Heart left ventricle (tissue), 16 donors: ENCODE measurements around the gene FBXL7. TPM values are rescaled to one million over a fixed set of nuclear protein-coding genes. Genes with fewer than 3 reads are reported as not detected.

Experiments
- ATAC-seq, 4 donors: fragments of 200-7000 bp; cut with Tn5 transposase; one replicate each; pipeline ENCODE4 v1.9.1; 2020 to 2022; ENCODE audit warnings: moderate library complexity in 4 of 4, mild to moderate bottlenecking in 3 of 4, moderate number of reproducible peaks in 1 of 4
- DNase-seq, 5 donors: peaks; one replicate each; pipeline ENCODE4 v3.0.0-alpha.2; 2020
- H3K27ac ChIP-seq, 12 donors: fragments of 200-600 bp; sonication (generic) in 4 of 12; one replicate each; pipeline versions ENCODE4 v1.5.0 to v1.8.0; 2016 to 2022; ENCODE audit warnings: mild to moderate bottlenecking in 2 of 12
- H3K27me3 ChIP-seq, 9 donors: fragments of 200-600 bp; sonication (generic) in 2 of 9; one replicate each; pipeline versions ENCODE4 v1.5.1 to v1.8.0; 2016 to 2022; ENCODE audit warnings: mild to moderate bottlenecking in 3 of 9
- H3K36me3 ChIP-seq, 9 donors: fragments of 200-600 bp; sonication (generic) in 2 of 9; one replicate each; pipeline versions ENCODE4 v1.5.0 to v1.8.0; 2018 to 2022; ENCODE audit warnings: mild to moderate bottlenecking in 2 of 9
- H3K4me1 ChIP-seq, 12 donors: fragments of 200-600 bp; sonication (generic) in 4 of 12; one replicate each; pipeline versions ENCODE4 v1.5.0 to v1.8.0; 2016 to 2022; ENCODE audit warnings: mild to moderate bottlenecking in 3 of 12
- H3K4me3 ChIP-seq, 12 donors: fragments of 200-600 bp; sonication (generic) in 4 of 12; one replicate each; pipeline versions ENCODE4 v1.5.0 to v1.8.0; 2017 to 2022; ENCODE audit warnings: mild to moderate bottlenecking in 9 of 12, moderate library complexity in 4 of 12
- H3K9me3 ChIP-seq, 12 donors: fragments of 200-600 bp; sonication (generic) in 4 of 12; one replicate each; pipeline versions ENCODE4 v1.5.0 to v1.8.0; 2016 to 2022; ENCODE audit warnings: mild to moderate bottlenecking in 1 of 12
- CTCF ChIP-seq, 12 donors: fragments of 200-600 bp; sonication (generic) in 4 of 12; IDR thresholded peaks; one replicate each; pipeline versions ENCODE4 v1.5.0 to v1.8.0; 2018 to 2022; ENCODE audit warnings: antibody characterized with exemption in 12 of 12, mild to moderate bottlenecking in 5 of 12
- POLR2A ChIP-seq, 2 donors: fragments of 450-650 bp; IDR thresholded peaks; one replicate each; pipeline ENCODE4 v1.6.1; 2017; ENCODE audit warnings: antibody characterized with exemption in 2 of 2, mild to moderate bottlenecking in 2 of 2, moderate library complexity in 2 of 2
- WGBS, 4 donors: extraction: QIAGEN DNeasy Blood & Tissue Kit in 2 of 4; methylation state at CpG; one replicate each; pipeline versions ENCODE4 v1.1.5 to v1.1.7; 2013 to 2018; 5-methylcytosine and 5-hydroxymethylcytosine counted together
- intact Hi-C, 10 donors: fragments of 100-400 bp; cut with DNase I; formaldehyde crosslinking; loops; one replicate each; pipeline versions ENCODE4 v1.11.1 to v1.14.2; 2022
- polyA plus RNA-seq, 2 donors: library from polyadenylated mRNA; stranded (reverse); fragments of 200-250 nt; gene quantifications; one replicate each; pipeline ENCODE4 v1.2.3, GENCODE V29; 2013
- total RNA-seq, 9 donors: library from RNA; depleted of rRNA in 2 of 9; stranded (reverse); fragments of >200 nt in 2 of 9; fragmentation: NEBNext Ultra II Directional in 3 of 9; extraction: Animal tissue kit (Norgen Biotek cat#: 25700) in 3 of 9; gene quantifications; one replicate each; pipeline versions ENCODE4 v1.1.0 to v1.2.4, GENCODE V29; 2016 to 2023
- donor health status: ischemic (EF 13 %, LVEDD 7.1; RV severe dilation, severe dysfunction).
- donor health status: healthy with polysubstance abuse.
- donor health status: DM: no; HTN: yes; CAD: no.
- donor health status: DM: no; HTN: no; CAD: no.
- donor health status: ischemic (EF 25% LVEDD 6.9; RV normal size, moderate dysfunction).
- donor health status: ischemic (EF 25% LVEDD 5.7; RV mildly dilated, moderate dysfunction).
- donor health status: healthy.
- donor health status: DM: yes; HTN: yes; CAD: no.
- donor health status: ischemic (EF 35%, LVEDD 5.7; RV mildly dilated, moderate dysfunction).
- donor health status: nonischemic (EF 11% LVEDD 7.7; RV severe dilation, severe dysfunction).
- donor health status: DM: yes; HTN: yes; CAD: no.
- donor health status: PGD.
- donor health status: ischemic (EF 29% LVEDD 5.4; RV normal size, mild dysfunction).
- donor health status: nonischemic (EF 23%, LVEDD 6.1; RV moderate dilation, normal function).

The FBXL7 gene
- total and polyA plus RNA-seq, 11 donors, result 8.7 to 27.6 (median 24.3) TPM

- H3K27ac ChIP-seq, result no peak overlapping the region
- TF ChIP-seq POLR2A (IDR thresholded peaks at IDR 0.05) (no peak), CTCF (IDR thresholded peaks at IDR 0.05) (no peak)
- intact Hi-C loops, result no loop called here
- no peaks in the 10 kb centered on the region for H3K27me3 ChIP-seq
- H3K36me3 ChIP-seq, result no peaks in the 10 kb centered on the region
- no peaks in the 10 kb centered on the region for H3K9me3 ChIP-seq
- WGBS, 4 donors, result 94 to 100% (median 97%) methylated on average over 3 of the region's 3 CpGs
- DNase-seq (no peak), ATAC-seq (no peak)
- H3K4me1 ChIP-seq, result peaks cover 0 to 3% (median 0%) of the 10 kb centered on the region in 12 donors
- no peak overlapping the region for H3K4me3 ChIP-seq
Measured at GRCh38 chr5:15768936-15769335, 269.0 kb downstream of the FBXL7 start.

DNA sequence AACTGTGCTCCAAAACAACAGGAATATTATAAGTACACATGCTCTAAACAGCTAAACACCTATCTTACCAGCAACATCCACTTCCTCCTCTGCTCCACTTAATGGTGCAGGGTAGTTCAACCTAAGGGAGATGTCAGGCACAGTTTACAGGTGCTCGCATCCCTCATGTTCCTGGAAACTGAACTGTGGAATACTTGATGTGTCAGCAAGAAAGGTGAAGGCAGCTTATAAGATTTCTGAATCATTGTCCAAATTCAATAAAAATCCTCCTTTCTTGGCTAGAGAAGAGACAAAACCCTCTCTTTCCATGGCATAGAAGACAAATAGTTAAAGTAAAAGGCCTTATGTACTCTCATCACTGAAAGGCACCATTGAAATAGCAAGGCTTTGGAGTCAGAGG, 272.2 kb downstream of the FBXL7 start:
- H3K4me1 ChIP-seq, result no peaks in the 10 kb centered on the region
- TF ChIP-seq POLR2A (IDR thresholded peaks at IDR 0.05) (no peak), CTCF (IDR thresholded peaks at IDR 0.05) (no peak)
- WGBS, 4 donors, result 94 to 100% (median 99%) methylated on average over 1 of the region's 1 CpG

GRCh38 chr5:15774632-15775031, 274.7 kb downstream of the FBXL7 start:
- Histone ChIP-seq H3K27me3 (no peaks in the 10 kb centered on the region), H3K9me3 (no peaks in the 10 kb centered on the region), H3K4me3 (no peak overlapping the region), H3K27ac (no peak overlapping the region), H3K36me3 (no peaks in the 10 kb centered on the region), H3K4me1 (no peaks in the 10 kb centered on the region)
- WGBS, 4 donors, result 71 to 77% (median 74%) methylated on average over 2 of the region's 2 CpGs
- no peak for DNase-seq
- intact Hi-C loops, result no loop called here
- ATAC-seq, result no peak
- TF ChIP-seq CTCF (IDR thresholded peaks at IDR 0.05) (no peak), POLR2A (IDR thresholded peaks at IDR 0.05) (no peak)

More for the DNA sequence above, 272.2 kb downstream of the FBXL7 start:
- no peak for ATAC-seq
- no peak overlapping the region for H3K27ac ChIP-seq
- DNase-seq, result no peak
- H3K4me3 ChIP-seq, result no peak overlapping the region
- H3K9me3 ChIP-seq, result no peaks in the 10 kb centered on the region
- intact Hi-C loops, result no loop called here
- no peaks in the 10 kb centered on the region for H3K27me3 ChIP-seq
- H3K36me3 ChIP-seq, result no peaks in the 10 kb centered on the region

DNA sequence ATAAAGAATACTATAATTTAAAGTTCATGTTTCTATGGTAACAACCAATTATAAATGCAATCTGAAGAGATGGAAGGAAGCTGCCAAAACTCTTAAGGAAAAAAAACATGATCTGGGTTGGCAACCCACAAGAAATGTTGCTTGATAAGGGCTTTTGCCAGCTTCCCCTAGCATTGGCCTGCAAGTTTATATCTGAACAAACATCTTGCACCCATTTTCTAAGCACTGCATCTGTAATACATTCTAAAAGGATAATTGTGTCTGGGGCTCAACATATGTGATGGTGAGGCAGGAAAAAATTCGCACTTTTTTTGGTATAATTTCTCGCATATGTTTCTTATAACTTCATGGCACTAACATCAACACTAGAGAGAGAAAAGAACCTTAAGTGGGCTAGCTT, 276.4 kb downstream of the FBXL7 start:
- ATAC-seq (no peak), DNase-seq (no peak)
- no peaks in the 10 kb centered on the region for H3K27me3 ChIP-seq
- H3K4me3 ChIP-seq, result no peak overlapping the region
- H3K4me1 ChIP-seq, result no peaks in the 10 kb centered on the region
- intact Hi-C loops, result no loop called here
- no peaks in the 10 kb centered on the region for H3K36me3 ChIP-seq
- no peak for TF ChIP-seq POLR2A (IDR thresholded peaks at IDR 0.05)
- TF ChIP-seq CTCF (IDR thresholded peaks at IDR 0.05), result no peak
- H3K9me3 ChIP-seq, result no peaks in the 10 kb centered on the region
- WGBS, 4 donors, result 92 to 96% (median 93%) methylated on average over 2 of the region's 2 CpGs
- H3K27ac ChIP-seq, result no peak overlapping the region
